Gastroesophageal sphincter (tissue), 4 donors: ENCODE measurements around the gene NBAS. TPM values are rescaled to one million over a fixed set of nuclear protein-coding genes. Genes with fewer than 3 reads are reported as not detected.
A peak's percentile ranks its signal among the peaks of the same experiment; 100 is the strongest.

Experiments
- ATAC-seq: fragments of 150-250 bp; one replicate; pipeline ENCODE4 v1.9.1; 2016; ENCODE audit warnings: mild to moderate bottlenecking, moderate library complexity
- H3K27ac ChIP-seq, 4 donors: fragments of 200-600 bp; sonication (generic) in 3 of 4; 1 replicate in 3 of 4; 2 replicates in 1 of 4; pipeline ENCODE4 v1.5.1; 2016 to 2019
- H3K27me3 ChIP-seq: fragments of 200-600 bp; sonication (generic); one replicate; pipeline ENCODE4 v1.5.1; 2019
- H3K36me3 ChIP-seq, 2 donors: fragments of 200-600 bp; sonication (generic); one replicate each; pipeline ENCODE4 v1.5.1; 2019; ENCODE audit warnings: control low read depth in 1 of 2
- H3K4me1 ChIP-seq, 3 donors: fragments of 200-600 bp; sonication (generic); 1 replicate in 2 of 3; 2 replicates in 1 of 3; pipeline ENCODE4 v1.5.1; 2016 to 2019; ENCODE audit warnings: control low read depth in 2 of 3
- H3K4me3 ChIP-seq, 2 donors: fragments of 200-600 bp; sonication (generic); one replicate each; pipeline ENCODE4 v1.5.1; 2019; ENCODE audit warnings: mild to moderate bottlenecking in 1 of 2, moderate library complexity in 1 of 2
- H3K9me3 ChIP-seq, 3 donors: fragments of 200-600 bp; sonication (generic); one replicate each; pipeline ENCODE4 v1.5.1; 2017 to 2019; ENCODE audit warnings: control low read depth in 2 of 3
- EP300 ChIP-seq: sonication (generic); formaldehyde crosslinking; IDR thresholded peaks from one replicate; pipeline ENCODE4 v1.6.1; 2017; ENCODE audit warnings: antibody characterized with exemption, mild to moderate bottlenecking
- POLR2A ChIP-seq, 2 donors: fragments of 450-650 bp; IDR thresholded peaks; one replicate each; pipeline ENCODE4 v1.6.1; 2017; ENCODE audit warnings: antibody characterized with exemption in 2 of 2, mild to moderate bottlenecking in 2 of 2, moderate library complexity in 1 of 2
- POLR2AphosphoS5 ChIP-seq: sonication (generic); formaldehyde crosslinking; IDR thresholded peaks from one replicate; pipeline ENCODE4 v1.6.1; 2017; ENCODE audit warnings: antibody characterized with exemption
- WGBS, 2 donors: methylation state at CpG; one replicate each; pipeline ENCODE4 v1.1.5; 2018; ENCODE audit warnings: low coverage in 1 of 2; 5-methylcytosine and 5-hydroxymethylcytosine counted together
- total RNA-seq, 4 donors: library from RNA; depleted of rRNA; stranded (reverse); fragments of >200 nt; gene quantifications; one replicate each; pipeline ENCODE4 v1.1.0, GENCODE V29; 2016
- TF ChIP-seq, protein P1 (sequence below), 4 experiments: fragments of 200-600 bp in 2 of 4; fragments of 450-650 bp in 2 of 4; sonication (generic) in 1 of 4; IDR thresholded peaks; one replicate each; pipeline ENCODE4 v1.5.1; 2017 to 2019; ENCODE audit warnings: antibody characterized with exemption in 4 of 4, mild to moderate bottlenecking in 2 of 4, moderate library complexity in 2 of 4

NBAS gene
- total RNA-seq, 4 donors from 2014 or later, result 34.9 to 50.9 (median 40.4) TPM

DNA sequence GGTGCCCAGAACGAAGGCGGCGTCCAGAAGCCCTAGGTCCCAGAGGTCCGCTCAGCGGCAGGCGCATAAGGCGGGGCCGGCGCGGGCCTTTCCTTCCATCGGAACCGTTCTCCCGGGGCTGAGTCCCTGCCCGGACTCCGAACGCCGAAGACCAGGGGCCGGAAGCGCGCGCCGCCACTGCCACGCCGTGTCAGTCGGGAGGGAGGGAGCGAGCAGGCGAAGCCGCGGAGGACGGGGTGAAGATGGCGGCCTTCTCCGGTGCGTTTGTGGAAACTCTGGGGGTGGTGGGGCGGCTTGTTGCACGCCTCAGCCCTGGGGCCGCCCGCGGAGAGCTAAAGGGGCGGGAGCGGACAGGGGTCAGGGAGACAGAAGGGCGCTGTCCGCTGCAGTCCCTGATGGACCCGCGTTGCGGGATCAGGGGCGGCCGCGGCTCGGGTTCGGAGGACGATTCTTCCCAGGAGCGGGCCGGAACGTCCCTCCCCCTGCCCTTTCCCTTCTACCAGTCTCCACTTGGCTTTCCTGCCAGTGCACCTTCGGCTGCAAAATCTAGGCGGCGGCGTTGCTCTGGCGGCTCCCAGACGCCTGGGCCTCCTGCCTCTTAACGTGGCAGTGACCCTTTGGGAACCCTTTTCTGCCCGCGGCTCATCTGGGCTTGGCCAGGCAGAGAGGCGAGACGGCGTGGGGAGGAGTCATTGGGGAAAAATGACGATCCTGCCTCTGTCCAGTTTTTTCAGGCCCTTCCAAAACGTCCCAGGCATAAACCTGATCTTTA, 30.7 kb upstream of the NBAS start, which contains the start of gene DDX1:
Gene DDX1, plus strand, starts transcription at position 177 of the 772 bp plus-strand sequence. Its CDS starts 66 bp downstream, at position 243.
- no peaks in the 10 kb centered on the region for H3K9me3 ChIP-seq
- peaks cover 0 to 18% of the 10 kb centered on the region in 2 donors for H3K36me3 ChIP-seq
- peaks cover 0 to 35% (median 13%) of the 10 kb centered on the region in 3 donors for H3K4me1 ChIP-seq
- peak within 1 kb of the TSS; percentile 87 to 94 for H3K4me3 ChIP-seq
- no peaks in the 10 kb centered on the region for H3K27me3 ChIP-seq
- 0% methylated on average over 9 to 15 of the region's 68 CpGs for WGBS, 2 donors
- ATAC-seq, result peak; percentile 97
- TF ChIP-seq POLR2AphosphoS5, result peak; percentile 86
- TF ChIP-seq, protein P1, sequence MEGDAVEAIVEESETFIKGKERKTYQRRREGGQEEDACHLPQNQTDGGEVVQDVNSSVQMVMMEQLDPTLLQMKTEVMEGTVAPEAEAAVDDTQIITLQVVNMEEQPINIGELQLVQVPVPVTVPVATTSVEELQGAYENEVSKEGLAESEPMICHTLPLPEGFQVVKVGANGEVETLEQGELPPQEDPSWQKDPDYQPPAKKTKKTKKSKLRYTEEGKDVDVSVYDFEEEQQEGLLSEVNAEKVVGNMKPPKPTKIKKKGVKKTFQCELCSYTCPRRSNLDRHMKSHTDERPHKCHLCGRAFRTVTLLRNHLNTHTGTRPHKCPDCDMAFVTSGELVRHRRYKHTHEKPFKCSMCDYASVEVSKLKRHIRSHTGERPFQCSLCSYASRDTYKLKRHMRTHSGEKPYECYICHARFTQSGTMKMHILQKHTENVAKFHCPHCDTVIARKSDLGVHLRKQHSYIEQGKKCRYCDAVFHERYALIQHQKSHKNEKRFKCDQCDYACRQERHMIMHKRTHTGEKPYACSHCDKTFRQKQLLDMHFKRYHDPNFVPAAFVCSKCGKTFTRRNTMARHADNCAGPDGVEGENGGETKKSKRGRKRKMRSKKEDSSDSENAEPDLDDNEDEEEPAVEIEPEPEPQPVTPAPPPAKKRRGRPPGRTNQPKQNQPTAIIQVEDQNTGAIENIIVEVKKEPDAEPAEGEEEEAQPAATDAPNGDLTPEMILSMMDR (IDR thresholded peaks at IDR 0.05), result peak in 1 of 4 experiments; percentile 32
- peak; percentile 63 to 65 for TF ChIP-seq POLR2A (IDR thresholded peaks at IDR 0.05)
- no peak for TF ChIP-seq EP300
- H3K27ac ChIP-seq, result peak within 1 kb of the TSS; percentile 86 to 96 (median 92)

DNA sequence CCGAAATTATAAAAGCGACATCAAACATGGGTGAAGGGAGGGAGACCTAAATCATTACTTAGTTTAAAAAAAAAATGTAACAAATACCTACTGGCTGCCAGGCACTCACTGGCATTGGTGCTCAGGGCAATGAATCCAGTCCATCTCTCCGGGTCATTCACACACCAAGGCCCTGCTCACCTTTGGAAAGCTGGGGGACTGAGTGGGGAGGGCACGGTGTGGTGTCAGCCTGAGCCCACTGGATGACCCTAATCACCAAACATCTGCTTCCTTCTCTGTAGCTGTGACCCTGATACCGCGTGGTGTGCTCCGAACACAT, 30.2 kb upstream of the NBAS start:
- peak overlapping the region; percentile 87 to 94 for H3K4me3 ChIP-seq
- peak overlapping the region; percentile 86 to 96 (median 92) for H3K27ac ChIP-seq
- no peaks in the 10 kb centered on the region for H3K9me3 ChIP-seq
- no peak for TF ChIP-seq EP300
- TF ChIP-seq POLR2A (IDR thresholded peaks at IDR 0.05), result no peak
- TF ChIP-seq, protein P1 (IDR thresholded peaks at IDR 0.05), result no peak
- no peak for TF ChIP-seq POLR2AphosphoS5
- ATAC-seq, result no peak
- H3K27me3 ChIP-seq, result no peaks in the 10 kb centered on the region
- peaks cover 0 to 12% of the 10 kb centered on the region in 2 donors for H3K36me3 ChIP-seq
- peaks cover 0 to 35% (median 13%) of the 10 kb centered on the region in 3 donors for H3K4me1 ChIP-seq
- WGBS, 2 donors, result 23 to 50% methylated on average over 1 to 4 of the region's 7 CpGs

DNA sequence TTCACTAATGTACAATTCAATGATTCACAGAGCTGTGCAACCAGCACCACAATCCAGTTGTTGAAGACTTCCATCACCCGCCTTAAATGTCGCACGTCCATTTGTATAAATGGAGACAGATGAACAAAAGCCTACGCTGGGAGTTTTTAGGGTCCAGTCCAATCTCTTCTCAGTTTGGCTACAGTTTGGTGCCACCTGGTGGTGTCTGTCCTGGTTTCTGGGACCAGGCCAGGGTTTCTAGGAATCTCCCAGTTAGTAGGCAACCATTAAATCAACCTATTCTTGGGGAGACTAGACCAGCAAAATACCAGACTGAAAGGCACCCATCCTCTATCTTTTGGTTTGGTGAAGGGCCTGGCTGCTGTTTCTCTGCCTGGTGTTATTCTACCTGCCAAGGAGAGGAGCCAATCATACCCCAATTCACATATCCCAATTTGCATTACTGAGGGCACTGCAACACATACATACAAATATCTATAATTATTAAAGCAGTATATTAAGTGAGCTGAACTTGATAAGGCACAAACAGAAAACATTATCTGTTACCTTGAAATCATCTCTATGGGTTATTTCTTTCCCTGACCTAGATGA, 27.3 kb upstream of the NBAS start:
- Histone ChIP-seq H3K36me3 (no peaks in the 10 kb centered on the region), H3K4me3 (no peak overlapping the region), H3K27ac (no peak overlapping the region), H3K27me3 (no peaks in the 10 kb centered on the region), H3K4me1 (peaks cover 0 to 17% (median 7%) of the 10 kb centered on the region in 3 donors), H3K9me3 (no peaks in the 10 kb centered on the region)
- ATAC-seq, result no peak
- TF ChIP-seq, protein P1 (IDR thresholded peaks at IDR 0.05), result peak; percentile 10 to 37 (median 22)
- no peak for TF ChIP-seq POLR2A (IDR thresholded peaks at IDR 0.05)
- TF ChIP-seq POLR2AphosphoS5, result no peak
- 26 to 38% methylated on average over 3 to 4 of the region's 4 CpGs for WGBS, 2 donors

DNA sequence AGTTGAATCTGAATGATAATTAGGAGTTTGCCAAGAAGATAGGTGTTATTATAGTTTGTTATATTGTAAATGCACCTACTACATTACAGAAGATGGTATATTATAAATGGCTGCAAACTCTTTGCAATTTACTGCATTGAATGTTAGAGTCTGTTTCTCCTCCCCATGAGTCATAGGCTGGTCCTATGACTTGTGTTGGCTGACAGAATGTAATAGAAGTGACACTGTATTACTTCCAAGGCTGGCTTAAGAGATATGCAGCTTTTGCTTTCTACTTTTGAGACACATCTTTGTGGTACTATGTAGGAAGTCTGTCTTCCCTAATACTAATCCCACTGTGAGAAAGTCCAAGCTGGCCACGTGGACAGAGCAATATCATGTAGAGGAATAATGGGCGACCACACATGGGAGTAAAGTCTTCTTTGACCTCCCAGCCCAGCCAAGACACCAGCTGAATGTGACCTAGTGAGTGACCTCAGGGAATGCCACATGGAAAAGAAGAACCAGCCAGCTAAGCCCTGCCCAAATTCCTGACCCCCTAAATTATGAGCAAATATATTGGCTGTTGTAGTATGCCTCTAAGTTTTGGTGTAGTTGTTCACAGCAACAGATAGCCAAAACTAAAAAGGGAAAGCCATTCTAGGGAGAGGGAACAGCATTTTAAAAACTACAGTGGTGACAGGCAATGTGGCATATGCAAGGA, 23.8 kb upstream of the NBAS start:
- no peak for ATAC-seq
- Histone ChIP-seq H3K36me3 (no peaks in the 10 kb centered on the region), H3K27me3 (no peaks in the 10 kb centered on the region), H3K27ac (no peak overlapping the region), H3K9me3 (no peaks in the 10 kb centered on the region), H3K4me1 (no peaks in the 10 kb centered on the region), H3K4me3 (no peak overlapping the region)
- 60 to 94% methylated on average over 1 to 2 of the region's 2 CpGs for WGBS, 2 donors
- TF ChIP-seq POLR2AphosphoS5, result no peak
- TF ChIP-seq, protein P1 (IDR thresholded peaks at IDR 0.05), result no peak
- TF ChIP-seq POLR2A (IDR thresholded peaks at IDR 0.05), result no peak
- no peak for TF ChIP-seq EP300
